K562 (cell line): ENCODE results near the gene CDKN2C. TPM values are rescaled to one million over a fixed set of nuclear protein-coding genes. Genes with fewer than 3 reads are reported as not detected.

Experiments
- ARID1B ChIP-seq: fragments of 450-650 bp; IDR thresholded peaks from 2 replicates; pipeline ENCODE4 v1.6.1; 2016; ENCODE audit warnings: antibody characterized with exemption, mild to moderate bottlenecking, inconsistent platforms
- ARID3A ChIP-seq: IDR thresholded peaks from 2 replicates; pipeline ENCODE4 v1.6.1; 2012; ENCODE audit warnings: low read depth, low read length, improper control_type of control experiment, borderline replicate concordance
- CEBPZ ChIP-seq: fragments of 150-350 bp; IDR thresholded peaks from 2 replicates; pipeline ENCODE4 v1.6.1; 2014; ENCODE audit warnings: low read depth, mild to moderate bottlenecking, low read length, borderline replicate concordance
- CHAMP1 ChIP-seq: fragments of 450-650 bp; IDR thresholded peaks from 2 replicates; pipeline ENCODE4 v1.6.1; 2016; ENCODE audit warnings: mild to moderate bottlenecking
- E2F8 ChIP-seq: fragments of 450-650 bp; IDR thresholded peaks from 2 replicates; pipeline ENCODE4 v1.7.1; 2018; ENCODE audit warnings: mild to moderate bottlenecking, low read depth; ENCODE audit not compliant: partially characterized antibody
- HDAC8 ChIP-seq: fragments of 450-650 bp; IDR thresholded peaks from 2 replicates; pipeline ENCODE4 v1.6.1; 2016; ENCODE audit warnings: mild to moderate bottlenecking, missing genetic modification characterization, moderate library complexity, missing compliant biosample characterization
- HMG20A ChIP-seq: fragments of 450-650 bp; formaldehyde crosslinking; conservative IDR thresholded peaks from 2 replicates; pipeline ENCODE4 v1.4.0; 2020; ENCODE audit warnings: mild to moderate bottlenecking, mixed read lengths
- KLF1 ChIP-seq: fragments of 450-650 bp; IDR thresholded peaks from 2 replicates; pipeline ENCODE4 v1.6.1; 2016; ENCODE audit warnings: missing genetic modification characterization, missing compliant biosample characterization
- MIER1 ChIP-seq: fragments of 450-650 bp; IDR thresholded peaks from 2 replicates; pipeline ENCODE4 v1.6.1; 2016; ENCODE audit warnings: antibody characterized with exemption, mild to moderate bottlenecking, low read depth
- NR4A1 ChIP-seq, 2 experiments: fragments of 250-450 bp in 1 of 2; fragments of 450-650 bp in 1 of 2; sonication (Bioruptor Pico) in 1 of 2; IDR thresholded peaks; 2 replicates each; pipeline versions ENCODE4 v1.4.0 to v1.6.1; 2016 to 2020; ENCODE audit warnings: mild to moderate bottlenecking in 2 of 2, missing compliant biosample characterization in 1 of 2, missing genetic modification characterization in 1 of 2, moderate library complexity in 1 of 2
- NUFIP1 ChIP-seq: fragments of 450-650 bp; IDR thresholded peaks from 2 replicates; pipeline ENCODE4 v1.6.1; 2018; ENCODE audit not compliant: partially characterized antibody
- RFX7 ChIP-seq: fragments of 250-450 bp; sonication (Bioruptor Pico); IDR thresholded peaks from 2 replicates; pipeline ENCODE4 v1.5.1; 2021; ENCODE audit warnings: mild to moderate bottlenecking
- TGIF2 ChIP-seq: sonication (generic); formaldehyde crosslinking; IDR thresholded peaks from 2 replicates; pipeline ENCODE4 v1.8.1; 2022; ENCODE audit warnings: mild to moderate bottlenecking, missing genetic modification reagents, moderate library complexity
- ZFP91 ChIP-seq: sonication (generic); formaldehyde crosslinking; IDR thresholded peaks from 2 replicates; pipeline ENCODE4 v1.8.0; 2022; ENCODE audit warnings: mild to moderate bottlenecking, missing genetic modification reagents
- ZNF551 ChIP-seq: fragments of 250-450 bp; sonication (Bioruptor Pico); IDR thresholded peaks from 2 replicates; pipeline ENCODE4 v1.5.0; 2021; ENCODE audit warnings: mild to moderate bottlenecking, moderate library complexity
- polyA plus RNA-seq, 8 experiments: library from polyadenylated mRNA; depleted of rRNA in 4 of 8; stranded (reverse) in 5 of 8; unstranded in 3 of 8; fragments of >200 nt; fragmentation: Nextera tagmentation in 2 of 8; fragmentation: Illumina TruSeq in 1 of 8; extraction: Ambion mirVana in 2 of 8; extraction: Trizol in 1 of 8; gene quantifications; 2 replicates each; pipeline versions ENCODE4 v1.2.1 to v1.2.3, GENCODE V29; 2011 to 2014; ENCODE audit warnings: inconsistent platforms in 1 of 8, missing spikeins in 1 of 8
- total RNA-seq, 7 experiments: library from RNA; depleted of rRNA in 6 of 7; stranded (reverse); fragments of >200 nt in 6 of 7; fragmentation: Illumina TruSeq in 2 of 7; extraction: Trizol in 2 of 7; gene quantifications; 2 replicates each; pipeline versions ENCODE4 v1.2.1 to v1.2.3, GENCODE V29; 2011 to 2021; ENCODE audit warnings: low replicate concordance in 1 of 7

The CDKN2C gene
- total and polyA plus RNA-seq, 9 of the 15 experiments (the other 6 are each of a cell fraction or from before 2014, with no cell fraction given) = 11.9 to 74.3 (median 45.9) TPM

GRCh38 chr1:50978144-50978851, 8.3 kb downstream of the CDKN2C start (continued):
- TF ChIP-seq CHAMP1 = no peak
- no peak for TF ChIP-seq E2F8
- no peak for TF ChIP-seq ZNF551 (CRISPR knock-in tag)
- no peak for TF ChIP-seq NUFIP1
- no peak for TF ChIP-seq HMG20A (CRISPR knock-in tag)
- TF ChIP-seq ARID3A = no peak
- no peak for TF ChIP-seq RFX7 (CRISPR knock-in tag)
- no peak for TF ChIP-seq CEBPZ
- no peak for TF ChIP-seq KLF1 (tag)
- no peak for TF ChIP-seq NR4A1 (CRISPR knock-in tag; IDR thresholded peaks at IDR 0.05)
- no peak for TF ChIP-seq NR4A1 (tag; IDR thresholded peaks at IDR 0.05)
- TF ChIP-seq MIER1 = no peak
- no peak for TF ChIP-seq ARID1B
- TF ChIP-seq TGIF2 (CRISPR knock-in tag) = no peak
- TF ChIP-seq HDAC8 (tag) = no peak
- TF ChIP-seq ZFP91 = no peak
